WTC11 (cell line): ENCODE measurements around the gene CALY. TPM values are rescaled to one million over a fixed set of nuclear protein-coding genes. Genes with fewer than 3 reads are reported as not detected.

Experiments
- AFF4 ChIP-seq: sonication (generic); formaldehyde crosslinking; IDR thresholded peaks from 2 replicates; pipeline ENCODE4 v1.8.1; 2023; ENCODE audit warnings: mild to moderate bottlenecking, missing genetic modification reagents, borderline replicate concordance
- ATF6 ChIP-seq: sonication (generic); formaldehyde crosslinking; IDR thresholded peaks from 2 replicates; pipeline ENCODE4 v1.8.1; 2023; ENCODE audit warnings: mild to moderate bottlenecking, missing genetic modification reagents
- CBFB ChIP-seq: sonication (generic); formaldehyde crosslinking; IDR thresholded peaks from 2 replicates; pipeline ENCODE4 v1.8.1; 2022; ENCODE audit warnings: mild to moderate bottlenecking, low read depth, missing genetic modification reagents
- EMX1 ChIP-seq: fragments of 250-450 bp; sonication (Bioruptor Pico); IDR thresholded peaks from 2 replicates; pipeline ENCODE4 v1.8.0; 2021; ENCODE audit warnings: mild to moderate bottlenecking
- FOXP4 ChIP-seq: sonication (generic); formaldehyde crosslinking; IDR thresholded peaks from 2 replicates; pipeline ENCODE4 v1.8.0; 2022; ENCODE audit warnings: mild to moderate bottlenecking, missing genetic modification reagents
- HMGA2 ChIP-seq: fragments of 250-450 bp; sonication (Bioruptor Pico); IDR thresholded peaks from 2 replicates; pipeline ENCODE4 v1.4.0; 2021; ENCODE audit warnings: mild to moderate bottlenecking, moderate library complexity
- HMGXB4 ChIP-seq: sonication (generic); formaldehyde crosslinking; IDR thresholded peaks from 2 replicates; pipeline ENCODE4 v1.8.1; 2023; ENCODE audit warnings: mild to moderate bottlenecking, moderate library complexity, missing genetic modification reagents
- MAX ChIP-seq: sonication (generic); formaldehyde crosslinking; IDR thresholded peaks from 2 replicates; pipeline ENCODE4 v1.8.0; 2022; ENCODE audit warnings: mild to moderate bottlenecking, missing genetic modification reagents
- MLX ChIP-seq: sonication (generic); formaldehyde crosslinking; IDR thresholded peaks from 2 replicates; pipeline ENCODE4 v1.8.1; 2023; ENCODE audit warnings: mild to moderate bottlenecking, missing genetic modification reagents, moderate library complexity
- MXD4 ChIP-seq: fragments of 250-450 bp; sonication (Bioruptor Pico); IDR thresholded peaks from 2 replicates; pipeline ENCODE4 v1.8.0; 2021; ENCODE audit warnings: mild to moderate bottlenecking, moderate library complexity, borderline replicate concordance
- ZNF138 ChIP-seq: sonication (generic); formaldehyde crosslinking; conservative IDR thresholded peaks from 2 replicates; pipeline ENCODE4 v1.8.1; 2022; ENCODE audit warnings: mild to moderate bottlenecking, moderate library complexity, missing genetic modification reagents
- ZNF281 ChIP-seq: sonication (generic); formaldehyde crosslinking; IDR thresholded peaks from 2 replicates; pipeline ENCODE4 v1.8.0; 2023; ENCODE audit warnings: mild to moderate bottlenecking, missing genetic modification reagents
- ZNF425 ChIP-seq: fragments of 250-450 bp; sonication (Bioruptor Pico); conservative IDR thresholded peaks from 2 replicates; pipeline ENCODE4 v1.9.0; 2021; ENCODE audit warnings: mild to moderate bottlenecking
- total RNA-seq: library from RNA; stranded (reverse); gene quantifications from 3 replicates; pipeline ENCODE4 v1.2.3, GENCODE V29; 2021

The CALY gene
- total RNA-seq, 1 experiment from 2014 or later, result 0.63 TPM

GRCh38 chr10:133329491-133330202 is 7.0 kb downstream of the CALY start (continued):
- TF ChIP-seq HMGXB4 (CRISPR knock-in tag), result 0 out of 2 replicates have a peak, but pooled peaks have one; percentile 48
- TF ChIP-seq MLX, result no peak
- TF ChIP-seq HMGA2 (CRISPR knock-in tag), result no peak
- no peak for TF ChIP-seq ZNF281 (CRISPR knock-in tag)
- no peak for TF ChIP-seq ZNF138 (CRISPR knock-in tag)
- no peak for TF ChIP-seq EMX1 (CRISPR knock-in tag)
- no peak for TF ChIP-seq ATF6 (CRISPR knock-in tag)
- TF ChIP-seq MAX (CRISPR knock-in tag), result no peak
- no peak for TF ChIP-seq FOXP4
- TF ChIP-seq ZNF425 (CRISPR knock-in tag), result no peak
- TF ChIP-seq MXD4, result no peak
- no peak for TF ChIP-seq AFF4 (CRISPR knock-in tag)
- no peak for TF ChIP-seq CBFB (CRISPR knock-in tag)
